IMR-90 (cell line): ENCODE measurements around the gene ZNF775. TPM values are rescaled to one million over a fixed set of nuclear protein-coding genes. Genes with fewer than 3 reads are reported as not detected.

Experiments used
- ATAC-seq: fragments of 200-7000 bp; cut with Tn5 transposase; 2 replicates; pipeline ENCODE4 v1.9.1; 2020; ENCODE audit warnings: low read depth, mild to moderate bottlenecking, moderate library complexity
- BruUV-seq: library from RNA; stranded (reverse); fragments of 400-500 nt; replicated peaks from 2 replicates; lab custom pipeline; 2021; lab: Mats Ljungman, UMichigan
- CTCF ChIA-PET: fragments of 300-600 bp; formaldehyde crosslinking; extraction: SDS; loops from one replicate; lab custom pipeline; 2021; ENCODE audit warnings: antibody characterized with exemption; lab: Yijun Ruan, JAX
- POLR2A ChIA-PET: fragments of 300-600 bp; sonication (Branson Sonifier 250); formaldehyde crosslinking; loops from one replicate; lab custom pipeline; 2022; ENCODE audit warnings: antibody characterized with exemption; ENCODE audit not compliant: unreplicated experiment; lab: Charles Lee
- DNase-seq: peaks from one replicate; pipeline ENCODE4 v3.0.0; 2013
- H2AFZ ChIP-seq: replicated peaks from 2 replicates; pipeline ENCODE3; 2013; ENCODE audit warnings: low read length, mild to moderate bottlenecking; ENCODE audit not compliant: poor library complexity
- H2AK5ac ChIP-seq: 2 replicates; pipeline ENCODE4 v1.6.1; 2013; ENCODE audit warnings: low read depth, low read length, inconsistent platforms
- H2AK9ac ChIP-seq: replicated peaks from 2 replicates; pipeline ENCODE3; 2013; ENCODE audit warnings: mild to moderate bottlenecking, low read depth, low read length, moderate library complexity; ENCODE audit not compliant: poor library complexity
- H2BK120ac ChIP-seq: 2 replicates; pipeline ENCODE4 v1.6.1; 2013; ENCODE audit warnings: low read depth, low read length, inconsistent platforms
- H2BK15ac ChIP-seq: 3 replicates; pipeline ENCODE4 v1.6.1; 2013; ENCODE audit warnings: low read depth, low read length, inconsistent platforms
- H2BK20ac ChIP-seq: 2 replicates; pipeline ENCODE4 v1.6.1; 2013; ENCODE audit warnings: low read depth, mild to moderate bottlenecking, inconsistent platforms, low read length, moderate library complexity
- H2BK5ac ChIP-seq: 2 replicates; pipeline ENCODE4 v1.6.1; 2013; ENCODE audit warnings: mild to moderate bottlenecking, low read depth, low read length, inconsistent platforms; ENCODE audit not compliant: poor library complexity, severe bottlenecking
- H3K14ac ChIP-seq: replicated peaks from 2 replicates; pipeline ENCODE4 v1.6.1; 2013; ENCODE audit warnings: low read depth, low read length, inconsistent platforms
- H3K18ac ChIP-seq: 2 replicates; pipeline ENCODE4 v1.6.1; 2013; ENCODE audit warnings: low read depth, low read length, control low read depth
- H3K23ac ChIP-seq: 2 replicates; pipeline ENCODE4 v1.6.1; 2013; ENCODE audit warnings: low read depth, low read length, inconsistent platforms
- H3K27ac ChIP-seq: 2 replicates; pipeline ENCODE4 v1.5.1; 2013; ENCODE audit warnings: mild to moderate bottlenecking, control low read depth, low read length; ENCODE audit not compliant: insufficient read depth
- H3K27me3 ChIP-seq: 2 replicates; pipeline ENCODE4 v1.6.1; 2013; ENCODE audit warnings: low read length; ENCODE audit not compliant: control insufficient read depth, insufficient read depth
- H3K36me3 ChIP-seq: 2 replicates; pipeline ENCODE4 v1.6.1; 2013; ENCODE audit warnings: low read length, mixed read lengths; ENCODE audit not compliant: control insufficient read depth, insufficient read depth
- H3K4ac ChIP-seq: 2 replicates; pipeline ENCODE4 v1.6.1; 2013; ENCODE audit warnings: low read depth, low read length, inconsistent platforms
- H3K4me1 ChIP-seq: 2 replicates; pipeline ENCODE4 v1.6.1; 2013; ENCODE audit warnings: low read length, mixed read lengths; ENCODE audit not compliant: control insufficient read depth, insufficient read depth
- H3K4me2 ChIP-seq: 2 replicates; pipeline ENCODE4 v1.6.1; 2013; ENCODE audit warnings: low read depth, mild to moderate bottlenecking, control low read depth, low read length, moderate library complexity
- H3K4me3 ChIP-seq: 2 replicates; pipeline ENCODE4 v1.5.1; 2013; ENCODE audit warnings: low read depth, mild to moderate bottlenecking, control low read depth, low read length, moderate library complexity; ENCODE audit not compliant: insufficient read depth
- H3K56ac ChIP-seq: 2 replicates; pipeline ENCODE4 v1.6.1; 2013; ENCODE audit warnings: low read length, inconsistent platforms; ENCODE audit not compliant: insufficient read depth; ENCODE audit errors: extremely low read depth
- H3K79me1 ChIP-seq, 2 experiments: 2 replicates each; pipeline ENCODE4 v1.6.1; 2013; ENCODE audit warnings: low read length in 2 of 2, inconsistent platforms in 1 of 2, low read depth in 1 of 2
- H3K9ac ChIP-seq: 2 replicates; pipeline ENCODE4 v1.6.1; 2013; ENCODE audit warnings: low read depth, low read length, control low read depth
- H3K9me1 ChIP-seq: 2 replicates; pipeline ENCODE4 v1.6.1; 2013; ENCODE audit warnings: low read length, inconsistent platforms; ENCODE audit not compliant: insufficient read depth
- H3K9me3 ChIP-seq: 2 replicates; pipeline ENCODE4 v1.6.1; 2013; ENCODE audit warnings: low read length; ENCODE audit not compliant: control insufficient read depth, insufficient read depth
- H4K20me1 ChIP-seq: 2 replicates; pipeline ENCODE4 v1.6.1; 2013; ENCODE audit warnings: low read length, inconsistent platforms; ENCODE audit not compliant: insufficient read depth
- H4K5ac ChIP-seq: 2 replicates; pipeline ENCODE4 v1.6.1; 2013; ENCODE audit warnings: mild to moderate bottlenecking, low read depth, low read length, control low read depth
- H4K8ac ChIP-seq, 2 experiments: 2 replicates each; pipeline ENCODE4 v1.6.1; 2013; ENCODE audit warnings: low read depth in 2 of 2, low read length in 2 of 2, control low read depth in 1 of 2, inconsistent platforms in 1 of 2
- H4K91ac ChIP-seq: 2 replicates; pipeline ENCODE4 v1.6.1; 2013; ENCODE audit warnings: low read depth, low read length, inconsistent platforms; ENCODE audit not compliant: insufficient read depth
- CEBPB ChIP-seq: IDR thresholded peaks from 2 replicates; pipeline ENCODE4 v1.6.1; 2012; ENCODE audit warnings: low read depth, low read length, improper control_type of control experiment
- ELK1 ChIP-seq: fragments of 150-350 bp; IDR thresholded peaks from 2 replicates; pipeline ENCODE4 v1.6.1; 2016; ENCODE audit warnings: low read depth, mild to moderate bottlenecking, low read length, moderate library complexity, borderline replicate concordance
- MAFK ChIP-seq: IDR thresholded peaks from 2 replicates; pipeline ENCODE4 v1.6.1; 2012; ENCODE audit warnings: low read depth, low read length, improper control_type of control experiment
- NFE2L2 ChIP-seq: fragments of 150-350 bp; IDR thresholded peaks from 2 replicates; pipeline ENCODE4 v1.6.1; 2016; ENCODE audit warnings: low read depth, mild to moderate bottlenecking, low read length
- POLR2A ChIP-seq: IDR thresholded peaks from 2 replicates; pipeline ENCODE4 v1.6.1; 2012; ENCODE audit warnings: mild to moderate bottlenecking, low read depth, low read length
- RFX5 ChIP-seq: IDR thresholded peaks from 2 replicates; pipeline ENCODE4 v1.8.0; 2012; ENCODE audit warnings: low read depth, mild to moderate bottlenecking, low read length, moderate library complexity
- USF2 ChIP-seq: fragments of 150-350 bp; IDR thresholded peaks from 2 replicates; pipeline ENCODE4 v1.6.1; 2017; ENCODE audit warnings: mild to moderate bottlenecking, antibody characterized with exemption, low read length, low read depth
- WGBS, 2 experiments: methylation state at CpG; one replicate each; pipeline versions ENCODE4 v1.1.5 to v1.1.7; 2013; ENCODE audit warnings: missing lambda C conversion rate in 2 of 2; ENCODE audit not compliant: insufficient read length in 1 of 2; ENCODE audit errors: extremely low coverage in 2 of 2; 5-methylcytosine and 5-hydroxymethylcytosine counted together
- dilution Hi-C: fragments of 300-500 bp; cut with HindIII; formaldehyde crosslinking; loops from one replicate; pipeline ENCODE4 v1.14.3; 2018; ENCODE audit warnings: low sequenced_read_pairs; ENCODE audit not compliant: unreplicated experiment
- in situ Hi-C: fragments of 300-500 bp; cut with MboI; formaldehyde crosslinking; loops from 3 replicates; pipeline ENCODE4 v1.14.3; 2019; ENCODE audit warnings: low sequenced_read_pairs, inconsistent platforms, mixed read lengths
- intact Hi-C: fragments of 100-400 bp; cut with micrococcal nuclease; formaldehyde crosslinking; loops from 2 replicates; pipeline ENCODE4 v1.10.0; 2022
- polyA plus RNA-seq, 3 experiments: library from polyadenylated mRNA; depleted of rRNA; stranded (reverse); fragments of >200 nt; gene quantifications; 2 replicates each; pipeline ENCODE4 v1.2.3, GENCODE V29; 2012; ENCODE audit warnings: low replicate concordance in 1 of 3
- total RNA-seq: library from RNA; depleted of rRNA; stranded (reverse); fragments of >200 nt; gene quantifications from 2 replicates; pipeline ENCODE4 v1.2.3, GENCODE V29; 2012

Gene ZNF775
- total and polyA plus RNA-seq, 2 of the 4 experiments (the other 2 are of a cell fraction) = 1.4 to 2.6 TPM

GRCh38 chr7:150401861-150402631 lies 22.9 kb downstream of the ZNF775 start:
- H3K9me1 ChIP-seq = peaks cover 17% of the 10 kb centered on the region
- no TSS peak for BruUV-seq
- peak overlapping the region; percentile 32; the same call in 1 of the 2 replicates for H4K91ac ChIP-seq
- H2BK15ac ChIP-seq = no peak overlapping the region
- H3K27ac ChIP-seq = no peak overlapping the region
- H3K4ac ChIP-seq = no peak overlapping the region
- 57% methylated on average over 3 of the region's 7 CpGs; no CpG with 5 or more reads in 1 of the 2 experiments for WGBS, 2 experiments
- H2AK5ac ChIP-seq = no peak overlapping the region
- H3K14ac ChIP-seq = no peak overlapping the region
- no peaks in the 10 kb centered on the region for H3K9me3 ChIP-seq
- H4K20me1 ChIP-seq = no peaks in the 10 kb centered on the region
- H3K9ac ChIP-seq = no peak overlapping the region
- H4K8ac ChIP-seq = peak overlapping the region in 1 of 2 experiments; percentile 18; a peak in 1 of 4 replicates
- H3K18ac ChIP-seq = no peak overlapping the region
- H3K4me2 ChIP-seq = no peak overlapping the region
- no peak overlapping the region for H3K4me3 ChIP-seq
- H3K4me1 ChIP-seq = peaks cover 24% of the 10 kb centered on the region
- H2BK20ac ChIP-seq = no peak overlapping the region
- TF ChIP-seq USF2 (no peak), RFX5 (no peak), CEBPB (0 out of 2 replicates have a peak, but pooled peaks have one; percentile 14), MAFK (no peak), NFE2L2 (no peak), POLR2A (no peak), ELK1 (no peak)
- peaks cover 15% of the 10 kb centered on the region; the same call in 1 of the 2 replicates for H3K36me3 ChIP-seq
- dilution Hi-C loops (no loop called here), in situ Hi-C loops (loop anchor here (25.0 kb wide), 2 partner anchors 540 to 585 kb away; partner anchors contain the start of genes ATP6V0E2, KCNH2 and NOS3), intact Hi-C loops (no loop called here)
- ATAC-seq (no peak), DNase-seq (no peak)
- ChIA-PET POLR2A (no interaction called here), CTCF (interaction anchor here (1.1 to 1.4 kb wide), 2 partner anchors 8 to 24 kb away, joined by 3 read pairs; no protein-coding TSS in a partner anchor)
- H2BK120ac ChIP-seq = peak overlapping the region; percentile 23; the same call in 1 of the 2 replicates
- H3K56ac ChIP-seq = no peak overlapping the region
- H4K5ac ChIP-seq = peak overlapping the region; percentile 33; the same call in 1 of the 2 replicates
- H2BK5ac ChIP-seq = no peak overlapping the region
- no peak overlapping the region for H3K23ac ChIP-seq
- H3K27me3 ChIP-seq = no peaks in the 10 kb centered on the region
- peaks cover 0 to 28% of the 10 kb centered on the region in 2 experiments; a peak in 3 of 4 replicates for H3K79me1 ChIP-seq
- no peak overlapping the region for H2AFZ ChIP-seq
- H2AK9ac ChIP-seq = no peak overlapping the region
